Raji (cell line): Measurements from ENCODE around the gene RNF123.

Experiments
- POLR2A ChIP-seq: IDR thresholded peaks from 2 replicates; pipeline ENCODE4 v1.6.1; 2011; ENCODE audit warnings: low read depth, low read length, control low read depth; ENCODE audit not compliant: insufficient read depth

RNF123 gene

DNA sequence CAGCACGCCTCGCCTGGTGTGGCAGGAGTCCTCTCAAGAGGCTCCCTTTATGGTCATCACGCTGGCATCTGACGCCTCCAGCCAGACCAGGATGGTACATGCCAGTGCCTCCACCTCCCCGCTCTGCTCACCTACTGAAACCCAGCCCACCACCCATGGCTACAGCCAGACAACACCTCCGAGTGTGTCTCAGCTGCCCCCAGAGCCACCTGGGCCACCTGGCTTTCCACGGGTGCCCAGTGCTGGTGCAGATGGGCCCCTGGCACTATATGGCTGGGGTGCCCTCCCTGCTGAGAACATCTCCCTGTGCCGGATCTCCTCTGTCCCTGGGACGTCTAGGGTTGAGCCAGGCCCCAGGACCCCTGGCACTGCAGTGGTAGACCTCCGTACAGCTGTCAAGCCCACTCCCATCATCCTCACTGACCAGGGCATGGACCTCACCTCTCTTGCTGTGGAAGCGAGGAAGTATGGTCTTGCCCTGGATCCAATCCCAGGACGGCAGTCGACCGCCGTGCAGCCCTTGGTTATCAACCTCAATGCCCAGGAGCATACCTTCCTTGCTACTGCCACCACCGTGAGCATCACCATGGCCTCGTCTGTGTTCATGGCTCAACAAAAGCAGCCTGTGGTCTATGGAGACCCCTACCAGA lies 35.1 kb upstream of the RNF123 start:
- no peak for TF ChIP-seq POLR2A

DNA sequence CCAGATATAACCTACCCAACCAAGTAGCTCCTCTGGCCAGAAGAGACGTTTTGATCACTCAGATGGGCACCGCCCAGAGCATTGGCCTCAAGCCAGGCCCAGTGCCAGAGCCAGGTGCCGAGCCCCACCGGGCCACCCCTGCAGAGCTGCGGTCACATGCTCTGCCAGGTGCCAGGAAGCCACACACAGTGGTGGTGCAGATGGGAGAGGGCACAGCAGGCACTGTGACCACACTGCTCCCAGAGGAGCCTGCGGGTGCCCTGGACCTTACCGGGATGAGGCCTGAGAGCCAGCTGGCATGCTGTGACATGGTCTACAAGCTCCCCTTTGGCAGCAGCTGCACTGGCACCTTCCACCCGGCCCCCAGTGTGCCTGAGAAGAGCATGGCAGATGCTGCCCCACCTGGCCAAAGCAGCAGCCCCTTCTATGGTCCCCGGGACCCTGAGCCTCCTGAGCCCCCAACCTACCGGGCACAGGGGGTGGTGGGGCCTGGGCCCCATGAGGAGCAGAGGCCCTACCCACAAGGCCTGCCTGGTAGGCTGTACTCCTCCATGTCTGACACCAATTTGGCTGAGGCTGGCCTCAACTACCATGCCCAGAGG lies 34.3 kb upstream of the RNF123 start:
- TF ChIP-seq POLR2A, result no peak

DNA sequence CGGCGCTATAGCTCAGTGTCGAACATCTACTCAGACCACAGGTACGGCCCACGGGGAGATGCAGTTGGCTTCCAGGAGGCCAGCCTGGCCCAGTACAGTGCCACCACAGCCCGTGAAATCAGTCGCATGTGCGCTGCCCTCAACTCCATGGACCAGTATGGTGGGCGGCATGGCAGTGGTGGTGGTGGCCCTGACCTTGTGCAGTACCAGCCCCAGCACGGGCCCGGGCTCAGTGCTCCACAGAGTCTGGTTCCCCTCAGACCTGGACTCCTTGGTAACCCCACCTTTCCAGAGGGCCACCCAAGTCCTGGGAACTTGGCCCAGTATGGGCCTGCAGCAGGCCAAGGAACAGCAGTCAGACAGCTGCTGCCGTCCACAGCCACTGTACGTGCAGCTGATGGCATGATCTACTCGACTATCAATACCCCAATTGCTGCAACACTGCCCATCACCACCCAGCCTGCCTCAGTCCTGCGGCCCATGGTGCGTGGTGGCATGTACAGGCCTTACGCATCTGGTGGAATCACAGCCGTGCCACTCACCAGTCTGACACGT lies 33.5 kb upstream of the RNF123 start:
- TF ChIP-seq POLR2A, result no peak

DNA sequence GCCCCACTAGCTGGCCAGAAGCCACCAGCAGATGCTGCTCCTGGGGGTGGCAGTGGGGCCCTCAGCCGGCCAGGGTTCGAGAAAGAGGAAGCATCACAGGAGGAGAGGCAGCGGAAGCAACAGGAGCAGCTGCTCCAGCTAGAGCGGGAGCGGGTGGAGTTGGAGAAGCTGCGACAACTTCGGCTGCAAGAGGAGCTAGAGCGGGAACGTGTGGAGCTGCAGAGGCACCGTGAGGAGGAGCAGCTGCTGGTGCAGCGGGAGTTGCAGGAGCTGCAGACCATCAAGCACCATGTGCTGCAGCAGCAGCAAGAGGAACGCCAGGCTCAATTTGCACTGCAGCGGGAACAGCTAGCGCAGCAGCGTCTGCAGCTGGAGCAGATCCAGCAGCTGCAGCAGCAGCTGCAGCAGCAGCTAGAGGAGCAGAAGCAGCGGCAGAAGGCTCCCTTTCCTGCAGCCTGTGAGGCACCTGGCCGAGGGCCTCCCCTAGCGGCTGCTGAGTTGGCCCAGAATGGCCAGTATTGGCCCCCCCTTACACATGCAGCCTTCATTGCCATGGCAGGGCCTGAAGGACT lies 32.7 kb upstream of the RNF123 start:
- TF ChIP-seq POLR2A, result no peak

DNA sequence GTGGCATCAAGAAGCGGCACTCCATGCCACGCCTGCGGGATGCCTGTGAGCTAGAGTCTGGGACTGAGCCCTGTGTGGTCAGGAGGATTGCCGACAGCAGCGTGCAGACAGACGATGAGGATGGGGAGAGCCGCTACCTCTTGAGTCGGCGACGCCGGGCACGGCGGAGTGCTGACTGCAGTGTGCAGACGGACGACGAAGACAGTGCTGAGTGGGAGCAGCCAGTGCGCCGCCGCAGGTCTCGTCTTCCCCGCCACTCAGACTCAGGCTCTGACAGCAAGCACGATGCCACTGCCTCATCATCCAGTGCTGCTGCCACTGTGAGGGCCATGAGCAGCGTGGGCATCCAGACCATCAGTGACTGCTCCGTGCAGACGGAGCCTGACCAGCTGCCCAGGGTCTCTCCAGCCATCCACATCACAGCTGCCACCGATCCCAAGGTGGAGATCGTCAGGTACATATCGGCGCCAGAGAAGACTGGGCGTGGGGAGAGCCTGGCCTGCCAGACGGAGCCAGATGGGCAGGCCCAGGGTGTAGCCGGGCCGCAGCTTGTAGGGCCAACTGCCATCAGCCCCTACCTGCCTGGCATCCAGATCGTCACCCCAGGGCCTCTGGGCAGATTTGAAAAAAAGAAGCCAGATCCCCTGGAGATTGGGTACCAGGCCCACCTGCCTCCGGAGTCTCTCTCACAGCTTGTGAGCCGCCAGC lies 32.0 kb upstream of the RNF123 start:
- TF ChIP-seq POLR2A, result no peak

DNA sequence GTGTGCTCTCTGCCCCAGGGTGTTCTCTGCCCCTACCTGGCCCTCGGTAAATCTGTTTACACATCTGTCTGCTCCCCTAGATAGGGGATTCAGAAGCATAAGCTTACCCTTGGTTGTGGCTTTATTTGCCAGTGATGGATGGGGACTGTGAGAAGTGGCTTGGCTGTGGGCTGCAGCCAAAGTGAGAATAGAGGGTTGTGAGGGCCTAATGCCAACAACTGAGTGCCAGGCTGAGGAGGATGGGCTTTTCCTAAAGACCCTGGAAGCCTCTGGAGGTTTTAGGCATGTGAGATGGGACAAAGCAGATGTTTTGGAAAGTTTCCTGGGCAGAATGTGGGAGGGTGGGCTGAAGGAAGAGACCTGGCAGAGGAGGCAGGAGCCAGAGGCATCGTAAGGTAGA lies 30.6 kb upstream of the RNF123 start:
- TF ChIP-seq POLR2A, result no peak

DNA sequence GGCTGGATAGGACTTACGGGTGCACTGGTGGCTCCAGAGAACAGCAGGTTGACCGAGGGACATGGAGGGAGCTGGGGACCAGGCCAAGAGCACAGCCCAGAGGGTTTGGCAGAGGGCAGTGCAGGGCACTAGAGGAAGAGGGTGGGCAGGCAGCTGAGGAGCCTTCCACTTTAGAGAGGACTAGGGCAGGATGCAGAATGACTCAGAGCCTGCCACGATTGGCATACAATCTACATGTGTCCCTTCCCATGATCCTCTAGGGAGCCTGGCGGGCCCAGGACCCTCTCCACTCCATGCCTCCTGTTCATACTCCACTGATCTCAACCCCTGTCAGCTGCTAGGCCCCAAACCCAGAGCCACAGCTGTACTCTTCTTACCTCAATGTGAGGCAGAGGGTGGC lies 29.6 kb upstream of the RNF123 start:
- TF ChIP-seq POLR2A, result no peak

DNA sequence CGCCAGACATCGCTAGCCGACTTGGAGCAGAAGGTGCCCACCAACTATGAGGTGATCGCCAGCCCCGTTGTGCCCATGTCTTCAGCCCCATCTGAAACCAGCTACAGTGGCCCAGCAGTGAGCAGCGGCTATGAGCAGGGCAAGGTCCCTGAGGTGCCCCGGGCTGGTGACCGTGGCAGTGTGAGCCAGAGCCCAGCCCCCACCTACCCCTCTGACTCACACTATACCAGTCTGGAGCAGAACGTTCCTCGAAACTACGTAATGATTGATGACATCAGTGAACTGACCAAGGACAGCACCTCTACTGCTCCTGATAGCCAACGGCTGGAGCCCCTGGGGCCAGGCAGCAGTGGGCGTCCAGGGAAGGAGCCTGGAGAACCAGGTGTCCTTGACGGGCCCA lies 28.1 kb upstream of the RNF123 start:
- no peak for TF ChIP-seq POLR2A

DNA sequence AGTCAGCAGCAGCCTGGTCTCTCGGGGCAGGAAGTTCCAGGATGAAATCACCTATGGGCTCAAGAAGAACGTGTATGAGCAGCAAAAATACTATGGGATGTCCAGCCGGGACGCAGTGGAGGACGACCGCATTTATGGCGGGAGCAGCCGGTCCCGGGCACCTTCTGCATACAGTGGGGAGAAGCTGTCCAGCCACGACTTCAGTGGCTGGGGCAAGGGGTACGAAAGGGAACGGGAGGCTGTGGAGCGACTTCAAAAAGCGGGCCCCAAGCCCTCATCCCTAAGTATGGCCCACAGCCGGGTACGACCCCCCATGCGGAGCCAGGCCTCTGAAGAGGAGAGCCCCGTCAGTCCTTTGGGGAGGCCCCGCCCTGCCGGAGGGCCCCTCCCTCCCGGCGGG lies 27.3 kb upstream of the RNF123 start:
- no peak for TF ChIP-seq POLR2A

DNA sequence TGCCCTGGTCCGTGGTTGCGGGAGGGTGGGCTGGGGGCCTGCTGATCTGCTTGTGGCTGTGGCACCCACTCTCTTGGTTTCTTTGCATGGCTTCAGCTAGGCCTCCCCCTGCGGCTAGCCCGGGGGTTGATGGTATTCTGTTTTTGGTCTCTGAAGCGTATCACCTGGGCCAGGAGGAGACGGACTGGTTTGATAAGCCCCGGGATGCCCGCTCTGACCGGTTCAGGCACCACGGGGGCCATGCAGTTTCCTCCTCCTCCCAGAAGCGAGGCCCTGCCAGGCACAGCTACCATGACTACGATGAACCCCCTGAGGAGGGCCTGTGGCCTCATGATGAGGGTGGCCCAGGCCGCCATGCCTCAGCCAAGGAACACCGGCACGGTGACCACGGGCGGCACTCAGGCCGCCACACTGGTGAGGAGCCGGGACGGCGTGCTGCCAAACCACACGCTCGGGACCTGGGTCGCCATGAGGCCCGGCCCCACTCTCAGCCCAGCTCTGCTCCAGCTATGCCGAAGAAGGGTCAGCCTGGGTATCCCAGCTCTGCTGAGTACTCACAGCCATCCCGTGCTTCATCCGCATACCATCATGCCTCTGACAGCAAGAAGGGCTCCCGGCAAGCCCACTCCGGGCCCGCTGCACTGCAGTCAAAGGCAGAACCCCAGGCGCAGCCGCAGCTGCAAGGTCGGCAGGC lies 26.5 kb upstream of the RNF123 start:
- no peak for TF ChIP-seq POLR2A

DNA sequence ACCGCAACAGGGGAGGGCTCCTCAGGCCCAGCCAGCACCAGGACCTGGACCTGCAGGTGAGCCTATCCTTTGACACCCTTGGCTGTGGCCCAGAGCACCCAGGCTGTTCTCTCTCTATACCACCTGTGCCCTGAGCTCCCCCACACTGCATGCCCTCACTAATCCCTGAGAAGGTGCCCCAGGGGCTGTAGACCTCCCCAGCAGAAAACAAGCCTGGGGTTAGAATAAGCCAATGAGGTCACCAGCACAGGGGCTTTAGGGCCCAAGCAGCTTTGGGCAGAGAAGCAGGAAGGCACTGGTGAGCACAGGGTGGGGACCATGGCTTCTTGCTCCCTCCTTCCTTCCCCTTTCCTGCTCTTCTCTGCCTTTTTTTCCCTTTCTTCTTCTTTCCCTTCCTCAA lies 25.5 kb upstream of the RNF123 start:
- TF ChIP-seq POLR2A, result no peak

DNA sequence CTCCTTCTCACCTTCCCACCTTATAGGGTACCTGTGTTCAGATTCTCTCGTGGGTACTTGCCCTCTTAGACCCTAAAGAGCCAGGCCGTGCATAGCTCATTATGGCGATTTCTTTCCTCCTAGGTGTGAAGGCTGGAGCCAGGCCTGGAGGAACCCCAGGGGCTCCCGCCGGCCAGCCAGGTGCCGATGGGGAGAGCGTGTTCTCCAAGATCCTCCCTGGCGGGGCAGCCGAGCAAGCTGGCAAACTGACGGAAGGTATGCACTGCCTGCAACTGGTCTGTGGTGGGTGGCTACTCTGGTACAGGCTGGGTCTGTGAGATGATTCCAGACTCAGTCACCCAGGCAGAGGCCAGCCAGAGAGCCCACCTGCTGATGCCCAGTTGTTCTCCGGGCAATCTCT lies 25.1 kb upstream of the RNF123 start:
- TF ChIP-seq POLR2A, result no peak

DNA sequence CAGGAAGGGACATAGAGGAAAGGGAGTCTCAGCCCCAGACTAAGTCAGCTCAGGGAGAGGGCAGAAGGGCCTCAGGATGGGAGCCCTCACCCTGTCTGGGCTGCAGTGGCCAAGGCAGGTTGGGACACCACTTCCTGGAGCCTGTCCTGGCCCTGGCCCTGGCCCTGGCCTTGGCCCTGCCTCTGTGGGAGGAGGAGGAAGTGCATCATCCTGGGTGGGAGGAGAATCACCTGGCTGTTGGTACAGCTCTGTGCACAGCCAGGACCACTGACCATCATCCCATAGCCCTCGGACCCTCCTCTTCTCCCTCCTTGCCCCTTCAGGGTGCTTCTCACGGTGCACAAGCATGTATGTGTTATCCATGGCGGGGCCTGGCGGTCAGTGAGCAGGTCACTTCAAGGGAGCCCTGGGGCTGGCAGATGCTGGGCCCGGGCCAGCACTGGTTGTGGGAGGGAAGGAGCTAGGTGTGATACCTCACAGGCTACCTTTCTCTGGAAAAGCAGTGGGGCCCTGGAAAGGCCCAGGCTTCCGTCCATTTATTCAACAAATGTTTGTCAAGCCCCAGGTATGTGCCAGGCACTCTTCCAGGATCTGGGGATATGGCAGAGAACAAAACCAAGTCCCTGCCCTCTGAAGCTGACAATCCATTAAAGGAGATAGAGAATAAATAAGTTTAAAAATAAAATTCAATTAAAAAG lies 23.4 kb upstream of the RNF123 start:
- no peak for TF ChIP-seq POLR2A

DNA sequence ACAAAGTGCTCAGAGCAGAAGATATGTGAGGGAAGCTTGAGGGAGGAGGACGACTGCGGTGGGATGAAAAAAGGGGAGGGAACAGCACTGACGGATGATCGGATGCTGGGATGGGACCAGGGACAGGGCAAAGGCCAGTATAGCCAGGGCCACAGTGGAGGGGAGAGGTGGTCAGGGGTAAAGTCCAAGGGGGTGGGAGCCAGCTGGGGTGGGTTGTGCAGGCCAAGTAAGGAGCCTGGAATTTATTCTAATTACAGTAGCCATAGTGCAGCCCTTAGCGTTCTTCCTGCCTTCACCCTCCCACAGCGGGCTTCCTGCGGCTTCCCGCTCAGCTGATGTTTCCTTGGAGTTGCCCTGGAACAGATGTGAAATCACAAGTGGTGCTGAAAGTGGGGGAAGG lies 22.8 kb upstream of the RNF123 start:
- no peak for TF ChIP-seq POLR2A

DNA sequence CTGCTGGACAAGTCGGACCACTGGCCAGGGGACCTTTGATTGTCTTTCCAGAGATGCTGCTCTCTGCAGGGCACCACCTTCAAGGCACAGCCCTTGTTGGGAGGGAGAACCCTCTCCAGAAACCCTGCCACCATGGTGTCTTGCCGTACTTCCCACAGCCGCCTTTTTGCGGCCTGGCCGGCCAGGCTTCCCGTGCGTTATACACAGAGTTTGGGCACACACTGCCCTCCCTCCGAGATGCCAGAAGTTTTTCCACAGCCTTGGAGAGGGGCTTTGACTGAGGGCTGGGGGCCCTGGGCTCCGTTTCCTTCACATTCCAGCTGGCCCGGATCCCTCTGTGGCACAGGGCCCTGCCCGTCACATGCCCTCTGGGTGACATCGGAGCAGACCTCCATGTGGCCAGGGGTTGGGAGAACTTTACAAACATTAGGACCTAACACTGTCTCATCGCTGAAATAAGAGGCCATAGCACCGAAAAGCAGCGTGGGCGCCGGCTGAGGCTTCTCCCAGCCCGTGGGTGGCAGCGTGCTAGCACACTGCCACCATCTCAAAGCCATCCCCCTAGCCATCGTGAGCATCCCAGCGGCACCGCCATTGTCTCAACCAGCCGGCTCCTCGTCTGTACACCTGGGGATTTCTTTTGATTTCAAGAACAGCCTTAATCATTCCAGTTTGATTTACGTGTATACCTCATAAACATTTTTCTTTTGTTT lies 21.5 kb upstream of the RNF123 start:
- no peak for TF ChIP-seq POLR2A

DNA sequence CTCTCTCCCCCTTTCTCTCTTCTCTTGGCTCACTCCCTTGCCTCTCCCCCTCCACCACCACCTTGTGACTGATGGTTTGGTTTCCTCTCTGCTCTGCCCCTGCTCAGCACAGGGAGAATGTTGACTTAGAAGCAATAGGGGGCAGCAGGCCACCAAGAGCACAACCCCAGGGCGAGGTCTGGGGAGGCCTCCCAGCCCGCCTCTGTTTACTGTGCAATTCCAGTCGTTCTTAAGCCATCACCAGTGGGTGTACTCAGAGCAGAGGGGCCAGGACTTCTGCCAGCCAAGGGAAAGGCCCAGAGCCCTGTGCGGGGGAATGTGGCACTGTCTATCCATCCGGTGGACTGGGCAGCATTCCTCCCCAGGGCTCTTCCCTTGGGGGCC lies 21.0 kb upstream of the RNF123 start:
- no peak for TF ChIP-seq POLR2A
